Measurements from ENCODE around the gene GRIK1.
A peak's percentile ranks its signal among the peaks of the same experiment; 100 is the strongest.

GRIK1 gene

DNA sequence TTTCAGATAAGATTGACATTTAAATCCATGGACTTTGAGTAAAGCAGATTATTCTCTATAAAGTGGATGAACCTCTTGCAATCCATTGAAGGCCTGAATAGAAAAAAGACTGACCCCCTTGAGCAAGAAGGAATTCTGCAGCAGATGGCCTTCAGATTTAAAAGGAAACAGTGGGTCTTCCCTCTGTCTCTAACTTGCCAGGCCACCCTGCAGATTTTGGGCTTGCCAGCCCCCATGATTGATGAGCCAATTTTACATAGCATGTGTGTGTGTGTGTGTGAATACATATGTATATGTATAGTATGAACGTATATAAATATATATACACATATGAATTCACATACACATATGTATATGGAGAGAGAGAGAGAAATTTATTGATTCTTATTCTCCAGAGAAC lies 113.4 kb downstream of the GRIK1 start:
- DNase-seq, result no peak

DNA sequence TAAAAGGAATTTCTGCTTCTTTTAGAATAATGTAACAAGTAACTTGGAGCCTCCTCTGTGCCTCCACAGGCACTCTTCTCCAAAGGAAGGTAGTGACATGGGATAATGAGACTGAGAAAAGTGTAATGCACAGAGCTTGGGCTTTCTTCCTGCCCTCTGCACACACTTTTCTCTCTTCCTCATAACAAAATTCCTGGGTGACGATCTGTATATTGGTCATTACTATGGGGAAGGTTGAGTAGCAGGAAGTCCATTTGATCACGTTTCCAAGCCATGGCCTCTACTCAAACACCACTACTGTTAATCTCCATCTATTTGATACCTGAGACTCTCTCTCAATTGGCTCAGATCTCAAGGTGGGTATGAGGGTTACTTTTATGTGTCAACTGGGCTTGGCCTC lies 113.9 kb downstream of the GRIK1 start:
- no peak for DNase-seq

GRCh38 chr21:29825345-29825744 lies 114.5 kb downstream of the GRIK1 start:
- DNase-seq, result no peak

GRCh38 chr21:29822064-29822463 lies 117.7 kb downstream of the GRIK1 start:
- no peak for DNase-seq

DNA sequence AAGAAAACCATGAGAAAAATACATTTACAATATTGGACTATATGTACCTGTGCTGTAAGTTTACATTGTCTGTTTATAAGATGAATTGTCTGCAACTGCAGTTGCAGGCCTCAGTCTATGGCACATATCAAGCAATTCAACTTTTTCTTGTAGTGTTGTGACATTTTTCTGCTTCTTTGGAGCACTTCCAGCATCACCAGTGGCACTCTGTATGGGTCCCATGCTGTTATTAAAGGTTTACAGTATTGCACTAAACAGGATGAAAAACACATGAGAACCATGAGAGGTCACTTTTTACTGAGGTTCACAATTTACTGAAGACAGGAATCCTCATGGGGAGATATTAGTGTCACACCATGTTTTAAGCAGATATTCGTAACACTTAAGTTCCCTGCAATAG lies 118.6 kb downstream of the GRIK1 start:
- DNase-seq, result no peak

- no peak for DNase-seq
These were observed 120.0 kb downstream of the GRIK1 start for GRCh38 chr21:29819675-29820326.

DNA sequence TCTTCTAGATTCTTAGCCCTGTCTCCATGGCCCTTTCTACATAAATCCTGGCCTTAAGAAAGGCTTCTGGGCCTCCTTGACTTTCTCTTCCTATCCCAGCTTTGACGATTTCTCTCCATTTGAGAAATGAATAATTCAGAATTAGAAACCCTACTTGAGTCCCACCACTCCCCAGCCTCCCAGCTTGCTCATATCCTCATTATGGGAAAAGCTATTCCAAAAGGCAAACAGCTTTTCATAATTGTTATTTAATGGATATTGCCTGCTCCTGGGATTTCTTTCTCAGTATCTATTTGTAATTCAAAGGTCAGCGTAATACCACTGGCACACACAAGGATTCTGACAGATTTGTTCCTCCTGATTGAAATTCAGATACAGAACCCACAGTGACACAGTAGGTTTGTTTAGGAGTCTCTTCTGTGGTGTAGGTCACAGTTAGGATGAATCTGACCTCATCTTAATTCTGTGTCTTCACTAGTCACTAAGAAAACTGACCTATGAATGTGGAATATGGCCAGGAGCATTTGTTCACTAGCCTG lies 121.3 kb downstream of the GRIK1 start:
- DNase-seq, result no peak

- DNase-seq, result no peak
These were observed 122.3 kb downstream of the GRIK1 start for GRCh38 chr21:29817450-29817849.

GRCh38 chr21:29812947-29813346 lies 126.8 kb downstream of the GRIK1 start:
- no peak for DNase-seq

- no peak for DNase-seq
These were observed 128.9 kb downstream of the GRIK1 start for GRCh38 chr21:29810871-29811270.

GRCh38 chr21:29808153-29808552 lies 131.6 kb downstream of the GRIK1 start:
- no peak for DNase-seq

- peak; percentile 26 for DNase-seq
These were observed 134.7 kb downstream of the GRIK1 start for GRCh38 chr21:29805105-29805504.

GRCh38 chr21:29803191-29803590 lies 136.6 kb downstream of the GRIK1 start:
- no peak for DNase-seq

DNA sequence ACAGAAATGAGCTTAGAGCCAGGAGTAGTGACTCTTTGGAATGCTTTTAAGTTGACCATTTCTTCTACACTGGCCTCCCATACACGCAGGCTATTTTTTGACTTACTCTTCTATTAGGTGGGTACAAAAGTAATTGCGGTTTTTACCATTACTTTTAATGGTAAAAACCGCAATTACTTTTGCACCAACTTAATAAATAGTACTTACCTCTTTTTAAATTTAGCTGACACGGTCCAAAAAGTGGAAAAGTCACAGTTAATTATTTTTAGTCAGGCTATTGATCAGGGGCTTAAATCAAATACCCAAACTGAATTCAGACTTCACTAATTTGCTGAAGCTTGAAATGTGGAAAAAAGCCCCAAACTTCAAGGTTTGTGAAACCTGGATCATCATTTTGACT lies 138.7 kb downstream of the GRIK1 start:
- no peak for DNase-seq

- no peak for DNase-seq
These were observed 139.7 kb downstream of the GRIK1 start for GRCh38 chr21:29800056-29800455.

DNA sequence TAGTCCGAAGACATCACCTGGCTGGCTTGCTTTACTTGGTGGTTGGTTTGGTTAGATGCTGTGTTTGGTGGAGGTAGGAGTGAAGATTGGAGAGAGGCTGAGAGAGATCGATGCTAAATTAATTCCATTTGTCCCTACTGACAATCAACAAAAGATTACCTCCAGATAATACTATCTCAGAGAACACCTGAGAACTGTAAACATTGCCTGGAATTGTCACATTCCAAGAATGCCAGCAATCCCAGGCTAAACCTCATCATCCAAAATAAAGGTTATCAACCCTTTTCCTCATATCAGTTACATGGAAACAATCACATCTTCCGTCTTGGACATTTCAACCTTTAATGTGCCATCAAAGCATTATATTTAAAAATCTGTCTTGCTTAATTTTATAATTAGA lies 141.0 kb downstream of the GRIK1 start:
- DNase-seq, result no peak

DNA sequence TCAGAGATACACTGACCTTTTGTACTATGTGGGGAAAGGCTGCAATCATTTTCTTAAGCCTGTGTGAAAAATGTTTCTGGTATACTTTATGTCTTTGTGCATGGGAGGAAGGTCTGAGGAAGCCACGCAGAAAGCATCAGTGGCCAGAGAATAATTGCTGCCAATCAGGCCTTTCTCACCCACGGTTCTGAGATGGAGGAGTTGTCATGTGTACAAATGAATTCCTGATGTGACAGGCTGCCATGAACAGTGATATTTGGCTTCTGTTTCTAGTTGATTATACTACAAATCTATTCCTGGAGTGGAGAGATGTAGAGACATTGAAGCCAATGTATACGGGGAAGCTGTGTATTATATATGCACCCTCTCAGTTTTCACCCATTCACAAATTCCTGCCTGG lies 142.6 kb downstream of the GRIK1 start:
- no peak for DNase-seq

- DNase-seq, result no peak
These were observed 146.1 kb downstream of the GRIK1 start for GRCh38 chr21:29793712-29794111.

GRCh38 chr21:29789393-29789792 lies 150.4 kb downstream of the GRIK1 start:
- DNase-seq, result no peak

DNA sequence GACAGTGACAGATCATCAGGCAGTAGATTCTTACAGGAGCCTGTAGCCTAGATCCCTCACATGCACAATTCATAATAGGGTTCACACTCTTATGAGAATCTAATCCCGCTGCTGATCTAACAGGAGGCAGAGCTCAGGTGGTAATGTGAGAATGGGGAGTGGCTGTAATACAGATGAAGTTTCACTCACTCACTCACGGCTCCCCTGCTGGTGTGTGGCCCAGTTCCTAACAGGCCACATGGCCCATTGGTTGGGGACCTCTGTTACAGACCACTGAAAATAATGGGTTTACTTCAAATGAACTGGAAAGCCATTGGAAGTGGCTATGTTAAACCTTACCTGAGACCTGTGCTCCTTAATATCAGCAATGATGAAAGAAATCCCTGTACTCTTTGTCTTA lies 151.0 kb downstream of the GRIK1 start:
- no peak for DNase-seq

GRCh38 chr21:29787361-29787909 lies 152.4 kb downstream of the GRIK1 start:
- DNase-seq, result no peak

GRCh38 chr21:29786496-29787360 lies 153.1 kb downstream of the GRIK1 start:
- DNase-seq, result no peak

DNA sequence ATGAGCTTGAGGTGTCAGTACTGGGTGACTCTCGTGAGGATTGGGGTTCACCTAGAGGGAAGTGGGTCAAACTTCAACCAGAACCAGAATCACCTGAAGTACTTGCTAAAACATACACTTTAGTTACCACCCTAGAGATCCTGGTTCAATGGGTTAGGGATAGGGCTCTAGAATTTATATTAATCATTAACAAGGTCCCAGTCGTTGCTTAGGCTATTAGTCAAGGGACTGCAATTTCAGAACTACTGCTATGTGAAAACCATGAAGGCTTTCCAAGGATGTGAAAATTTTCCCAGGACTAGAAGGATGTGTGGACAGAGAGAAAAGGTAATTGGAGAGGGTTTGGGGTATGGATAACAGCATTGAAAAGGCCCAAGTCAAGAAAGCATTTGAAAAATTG lies 162.6 kb downstream of the GRIK1 start:
- no peak for DNase-seq

DNA sequence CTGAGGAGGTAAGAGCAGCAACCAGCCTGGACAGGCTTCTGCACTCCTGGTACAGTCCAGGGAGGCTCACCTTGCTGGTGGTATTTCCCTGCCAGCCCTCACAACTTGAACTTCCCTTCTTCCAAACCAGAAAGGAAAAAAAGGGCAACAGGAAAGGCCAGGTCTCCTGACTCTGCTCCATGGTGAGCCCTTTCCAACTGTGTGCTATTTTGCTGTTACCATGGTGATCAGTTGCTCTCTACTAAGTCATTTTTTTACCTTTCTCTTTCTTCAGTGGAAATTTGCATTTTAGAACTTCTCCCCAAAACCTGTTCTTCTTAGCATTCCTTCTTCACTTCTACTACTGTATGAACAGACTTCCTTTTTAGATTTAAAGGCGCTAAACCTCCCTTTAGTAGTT lies 164.3 kb downstream of the GRIK1 start:
- DNase-seq, result no peak
